ENCODE measurements around the gene GPRASP2. TPM values are rescaled to one million over a fixed set of nuclear protein-coding genes. Genes with fewer than 3 reads are reported as not detected.

The GPRASP2 gene
- total RNA-seq, 1 experiment from 2014 or later, result 17.1 TPM

Other genes starting within 250 kb of the GPRASP2 start
- not detected in 2 replicates for gene TCP11X2, start 240.6 kb upstream of the GPRASP2 start, total RNA-seq (2014; rRNA removed)
- gene TMSB15A, start 195.7 kb upstream of the GPRASP2 start, total RNA-seq (2014; rRNA removed), result 0.18 TPM in 1 of 2 replicates, not detected in the other
- gene ARMCX5, start 112.9 kb upstream of the GPRASP2 start, total RNA-seq (2014; rRNA removed), result 22.6 and 39.2 TPM in 2 replicates
- gene GPRASP1, start 61.0 kb upstream of the GPRASP2 start, total RNA-seq (2014; rRNA removed), result 0.58 and 2.5 TPM in 2 replicates
- 1.4 and 1.6 TPM in 2 replicates for gene GPRASP3, start 8.3 kb downstream of the GPRASP2 start, total RNA-seq (2014; rRNA removed)
- gene RAB40AL, start 224.8 kb downstream of the GPRASP2 start, total RNA-seq (2014; rRNA removed), result 0.40 and 0.55 TPM in 2 replicates